NCI-H345 treated with DMSO at 0.1 percent for 48 hours (cell line): Measurements from ENCODE around the gene CEACAM1.
"Not testable (repeated sequence)": the region's sequence is repeated elsewhere in the genome, so short reads cannot be mapped to it uniquely, and the experiment has no call there.

Source experiments
- DNase-seq: peaks from one replicate; lab custom pipeline; 2025; ENCODE audit not compliant: unreplicated experiment; lab: John Stamatoyannopoulos, UW

CEACAM1 gene

DNA sequence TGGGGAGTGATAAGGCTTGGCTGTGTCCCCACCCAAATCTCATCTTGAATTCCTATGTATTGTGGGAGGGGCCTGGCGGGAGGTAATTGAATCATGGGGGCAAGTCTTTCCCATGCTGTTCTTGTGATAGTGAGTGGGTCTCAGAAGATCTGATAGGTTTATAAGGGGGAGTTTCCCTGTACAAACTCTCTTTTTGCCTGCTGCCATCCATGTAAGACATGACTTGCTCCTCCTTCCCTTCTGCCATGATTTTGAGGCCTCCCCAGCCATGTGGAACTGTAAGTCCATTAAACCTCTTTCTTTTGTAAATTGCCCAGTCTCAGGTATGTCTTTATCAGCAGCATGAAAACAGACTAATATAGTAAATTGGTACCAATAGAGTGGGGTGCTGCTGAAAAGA lies 20.8 kb upstream of the CEACAM1 start:
- not testable (repeated sequence) for DNase-seq

- DNase-seq: no peak
These were observed 20.3 kb upstream of the CEACAM1 start for GRCh38 chr19:42548552-42548951.

GRCh38 chr19:42547929-42548328 lies 19.6 kb upstream of the CEACAM1 start:
- DNase-seq: no peak

GRCh38 chr19:42546831-42547500 lies 18.7 kb upstream of the CEACAM1 start:
- DNase-seq: no peak

GRCh38 chr19:42544146-42544545 lies 15.9 kb upstream of the CEACAM1 start:
- no peak for DNase-seq

GRCh38 chr19:42542791-42543190 lies 14.5 kb upstream of the CEACAM1 start:
- no peak for DNase-seq

DNA sequence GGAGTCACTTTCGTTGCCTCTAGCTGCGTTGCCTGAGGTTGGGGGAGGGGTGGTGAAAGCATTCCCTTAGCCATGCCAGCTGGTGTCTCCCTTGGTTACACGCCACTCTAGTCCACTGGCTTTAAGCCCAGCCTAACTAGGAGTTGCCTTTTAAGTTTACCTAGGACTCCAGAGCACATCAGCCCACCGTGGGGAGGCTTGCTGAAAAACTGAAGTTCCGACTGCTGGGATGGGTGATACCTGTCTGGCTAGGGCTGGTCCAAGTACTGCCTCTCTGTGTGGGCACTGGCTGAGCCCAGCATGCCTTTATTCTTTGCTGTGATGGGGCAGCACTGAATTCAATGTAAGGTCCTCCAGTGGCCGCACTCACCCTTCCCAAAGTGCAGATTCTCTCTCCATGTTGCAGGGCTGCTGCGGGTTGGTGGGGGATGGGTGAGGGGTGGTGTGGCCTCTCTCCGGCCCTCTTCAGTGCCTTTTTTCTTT lies 11.8 kb upstream of the CEACAM1 start:
- peak; percentile 12 for DNase-seq

GRCh38 chr19:42538841-42539709 lies 10.8 kb upstream of the CEACAM1 start:
- no peak for DNase-seq

- DNase-seq: not testable (repeated sequence)
These were observed 7.0 kb upstream of the CEACAM1 start for GRCh38 chr19:42535276-42535675.

DNA sequence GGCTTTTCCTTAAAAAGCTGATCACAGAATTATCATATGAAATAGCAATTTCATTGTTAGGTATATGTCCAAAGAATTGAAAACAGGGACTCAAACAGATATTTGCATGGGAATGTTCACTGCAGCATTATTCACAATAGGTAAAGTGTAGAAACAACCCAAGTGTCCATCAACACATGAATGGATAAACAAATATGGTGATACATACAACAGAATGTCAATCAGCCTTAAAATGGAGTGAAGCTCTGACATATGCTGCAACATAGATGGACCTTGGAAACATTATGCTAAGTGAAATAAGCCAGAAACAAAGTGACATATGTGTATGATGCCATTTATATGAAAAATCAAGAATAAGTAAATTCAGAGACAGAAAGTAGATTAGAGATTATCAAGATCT lies 6.1 kb upstream of the CEACAM1 start:
- DNase-seq: no peak

- DNase-seq: no peak
These were observed 4.6 kb upstream of the CEACAM1 start for GRCh38 chr19:42532891-42533290.

GRCh38 chr19:42531313-42531712 lies 3.0 kb upstream of the CEACAM1 start:
- DNase-seq: no peak

DNA sequence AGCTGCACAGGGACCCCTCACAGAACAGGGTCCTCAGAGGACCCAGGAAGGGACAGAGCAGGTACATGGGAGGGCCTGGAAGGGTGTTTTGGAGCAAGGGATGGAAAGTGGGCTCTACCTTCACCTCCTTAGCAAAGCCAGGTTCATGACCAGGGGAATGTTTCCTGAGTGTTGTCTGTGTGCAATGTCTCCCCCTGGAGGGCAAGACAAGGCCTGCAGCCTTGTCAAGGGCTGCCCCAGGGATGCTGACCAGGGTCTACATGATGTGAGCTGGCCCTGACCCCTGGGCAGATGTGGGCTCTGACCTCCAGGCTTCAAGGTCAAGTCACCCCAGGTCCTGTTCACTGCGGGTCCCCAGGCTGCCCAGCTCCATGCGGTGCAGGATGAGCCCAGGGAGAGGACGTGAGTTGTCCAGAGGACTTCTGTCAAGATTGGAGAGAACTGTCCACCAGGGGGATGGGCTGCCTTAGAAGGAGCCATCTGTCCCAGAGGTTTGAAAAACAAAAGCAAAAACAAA lies 1.0 kb upstream of the CEACAM1 start:
- no peak for DNase-seq

GRCh38 chr19:42524943-42525342 lies 3.3 kb downstream of the CEACAM1 start:
- no peak for DNase-seq

DNA sequence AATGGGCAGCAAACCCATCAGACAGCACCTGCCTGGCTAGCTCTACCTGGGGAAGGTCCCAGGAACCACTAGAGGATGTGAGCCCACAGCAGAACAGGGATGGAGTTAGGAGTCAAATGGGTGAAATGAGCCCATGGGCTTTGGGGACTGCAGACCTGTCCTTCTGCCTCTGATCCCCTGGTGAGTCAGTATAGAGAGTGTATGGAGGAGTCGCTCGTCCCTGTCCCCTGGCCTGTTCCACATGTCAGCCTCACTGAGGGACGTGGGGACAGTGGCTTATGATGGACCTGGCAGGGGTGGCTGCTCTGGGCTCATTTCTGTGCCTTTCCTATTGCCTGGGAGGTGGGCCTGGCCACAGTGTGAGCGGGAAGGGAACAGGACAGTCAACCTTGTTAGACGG lies 4.0 kb downstream of the CEACAM1 start:
- DNase-seq: no peak

DNA sequence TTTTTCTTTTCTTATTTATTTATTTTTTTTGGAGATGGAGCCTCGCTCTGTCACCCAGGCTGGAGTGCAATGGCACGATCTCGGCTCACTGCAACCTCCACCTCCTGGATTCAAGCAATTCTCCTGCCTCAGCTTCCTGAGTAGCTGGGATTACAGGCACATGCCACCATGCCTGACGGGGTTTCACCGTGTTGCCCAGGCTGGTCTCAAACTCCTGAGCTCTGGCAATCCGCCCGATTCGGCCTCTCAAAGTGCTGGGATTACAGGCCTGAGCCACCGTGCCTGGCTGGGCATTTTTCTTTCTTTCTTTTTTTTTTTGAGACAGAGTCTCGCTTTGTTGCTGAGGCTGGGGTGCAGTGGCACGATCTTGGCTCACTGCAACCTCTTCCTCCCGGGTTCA lies 6.0 kb downstream of the CEACAM1 start:
- not testable (repeated sequence) for DNase-seq

- no peak for DNase-seq
These were observed 6.8 kb downstream of the CEACAM1 start for GRCh38 chr19:42521346-42522030.

DNA sequence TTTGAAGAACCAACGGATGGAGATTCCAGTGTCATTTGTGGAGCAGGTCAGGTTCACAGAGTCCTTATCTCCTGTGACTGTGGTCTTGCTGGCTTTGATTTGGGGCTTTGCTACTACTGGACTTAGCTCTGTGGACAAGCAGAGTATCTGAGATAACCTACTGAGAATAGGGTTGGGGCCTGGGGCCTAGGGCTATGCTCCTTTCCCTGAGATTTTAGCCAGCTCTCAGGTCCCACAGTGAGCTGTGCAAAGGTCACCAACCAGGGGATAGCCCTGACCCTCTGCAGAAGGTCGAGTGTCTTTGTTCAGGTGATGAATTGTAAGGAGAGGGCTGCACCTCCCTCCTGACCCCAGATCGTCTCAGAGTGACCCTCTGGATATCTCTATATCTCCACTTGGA lies 9.2 kb downstream of the CEACAM1 start:
- DNase-seq: no peak

GRCh38 chr19:42516771-42517170 lies 11.5 kb downstream of the CEACAM1 start:
- DNase-seq: no peak

DNA sequence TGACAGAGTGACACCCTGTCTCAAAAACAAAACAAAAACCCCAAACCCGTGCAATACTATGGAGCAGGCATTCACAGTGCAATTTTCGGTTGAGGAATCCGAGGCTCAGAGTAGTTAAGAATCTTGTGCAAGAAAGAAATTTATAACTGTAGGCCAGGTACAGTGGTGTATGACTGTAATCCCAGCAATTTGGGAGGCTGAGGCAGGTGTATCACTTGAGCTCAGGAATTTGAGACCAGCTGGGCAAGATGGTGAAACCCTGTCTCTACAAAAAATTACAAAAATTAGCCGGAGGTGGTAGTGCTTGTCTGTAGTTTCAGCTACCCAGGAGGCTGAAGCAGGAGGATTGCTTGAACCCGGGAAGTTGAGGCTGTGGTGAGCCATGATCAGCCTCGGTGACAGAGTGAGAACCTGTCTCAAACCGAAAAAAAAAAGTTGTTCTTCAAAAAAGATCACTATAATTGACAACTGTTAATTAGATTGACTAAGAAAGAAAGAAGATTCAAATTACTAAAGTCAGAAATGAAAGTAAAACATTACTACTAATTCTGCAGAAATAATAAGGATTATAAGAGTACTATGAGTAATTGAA lies 12.9 kb downstream of the CEACAM1 start:
- no peak for DNase-seq

DNA sequence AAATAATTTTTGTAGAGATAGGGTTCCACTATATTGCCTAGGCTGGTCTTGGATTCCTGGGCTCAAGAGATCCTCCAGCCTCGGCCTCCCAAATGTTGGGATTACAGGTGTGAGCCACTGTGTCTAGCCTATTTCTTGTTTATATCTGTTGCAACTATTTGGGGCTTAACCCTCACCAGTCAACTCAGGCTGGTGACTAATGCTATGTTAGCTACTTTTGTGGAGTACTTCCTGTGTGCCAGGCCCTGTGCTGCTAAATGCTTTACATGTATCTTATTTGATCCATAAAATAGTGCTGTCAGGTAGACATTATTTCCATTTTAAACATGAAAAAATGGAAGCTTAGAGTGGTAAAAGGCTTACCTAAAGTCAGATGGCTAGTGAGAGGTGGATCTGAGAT lies 13.8 kb downstream of the CEACAM1 start:
- no peak for DNase-seq
